Right cardiac atrium (tissue), 5 donors: Measurements from ENCODE around the gene TPH2. TPM values are rescaled to one million over a fixed set of nuclear protein-coding genes. Genes with fewer than 3 reads are reported as not detected.

Experiments used
- ATAC-seq, 2 donors: fragments of 200-7000 bp; cut with Tn5 transposase; one replicate each; pipeline versions ENCODE4 v1.8.0 to v1.9.1; 2020; ENCODE audit warnings: moderate library complexity in 2 of 2, mild to moderate bottlenecking in 1 of 2
- DNase-seq, 3 donors: peaks; one replicate each; pipeline ENCODE4 v3.0.0-alpha.2; 2020
- H3K27ac ChIP-seq: one replicate; pipeline ENCODE4 v1.5.1; 2013; ENCODE audit warnings: mild to moderate bottlenecking, low read length, control low read depth, moderate library complexity
- H3K27me3 ChIP-seq: one replicate; pipeline ENCODE4 v1.6.1; 2013; ENCODE audit not compliant: control insufficient read depth, insufficient read depth
- H3K4me1 ChIP-seq: one replicate; pipeline ENCODE4 v1.6.1; 2013; ENCODE audit warnings: low read length; ENCODE audit not compliant: control insufficient read depth, insufficient read depth
- H3K4me3 ChIP-seq: one replicate; pipeline ENCODE4 v1.5.1; 2013; ENCODE audit warnings: low read length, control low read depth
- H3K9me3 ChIP-seq: one replicate; pipeline ENCODE4 v1.6.1; 2013; ENCODE audit warnings: low read length; ENCODE audit not compliant: control insufficient read depth
- WGBS: extraction: QIAGEN DNeasy Blood & Tissue Kit; methylation state at CpG from one replicate; pipeline ENCODE4 v1.1.7; 2013; 5-methylcytosine and 5-hydroxymethylcytosine counted together
- intact Hi-C, 4 donors: fragments of 100-400 bp; cut with DNase I; formaldehyde crosslinking; loops; one replicate each; pipeline versions ENCODE4 v1.11.0 to v1.14.0; 2022 to 2023
- polyA plus RNA-seq: library from polyadenylated mRNA; stranded (reverse); fragments of 200-250 nt; gene quantifications from one replicate; pipeline ENCODE4 v1.2.3, GENCODE V29; 2013
- total RNA-seq, 4 donors: library from RNA; stranded (reverse); fragmentation: NEBNext Ultra II Directional; extraction: Animal tissue kit (Norgen Biotek cat#: 25700); gene quantifications; one replicate each; pipeline ENCODE4 v1.2.1, GENCODE V29; 2021
- donor health status: healthy with polysubstance abuse.
- donor health status: DM: no; HTN: yes; CAD: no.
- donor health status: DM: no; HTN: no; CAD: no.
- donor health status: DM: no; HTN: yes; CAD: no; lungs with severe emphysema.
- donor health status: DM: yes; HTN: yes; CAD: no.

The TPH2 gene
- total and polyA plus RNA-seq, 5 donors, result not detected

DNA sequence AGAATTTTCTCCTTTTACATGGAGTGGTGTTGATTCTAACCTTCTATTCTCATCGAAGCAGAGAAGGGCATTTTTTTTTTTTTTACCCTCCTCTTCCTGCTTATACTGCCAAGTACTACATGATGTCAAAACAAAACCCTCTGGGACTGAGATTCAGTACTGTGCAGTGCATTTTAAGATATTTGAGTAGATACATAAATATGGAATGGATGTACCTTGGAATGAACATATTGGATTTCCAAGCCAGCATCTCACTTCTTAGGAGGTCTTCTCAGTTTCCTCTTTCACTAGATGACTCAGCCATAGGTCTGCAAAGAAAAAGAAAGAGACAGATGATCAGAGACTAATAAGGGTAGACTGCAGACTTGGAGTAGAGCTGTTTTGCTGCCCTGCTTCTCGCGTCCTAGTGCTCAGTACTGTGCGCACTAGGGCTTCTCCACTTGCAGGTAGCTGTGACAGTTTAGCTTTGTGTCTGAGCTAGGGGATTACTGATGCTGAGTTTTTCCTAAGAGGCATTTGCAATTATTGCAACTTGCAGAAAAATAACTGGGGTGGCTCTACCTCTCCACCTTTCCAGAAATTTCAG is 20.4 kb downstream of the TPH2 start:
- ATAC-seq, result no peak
- 52% methylated on average over 4 of the region's 4 CpGs for WGBS
- H3K4me3 ChIP-seq, result no peak overlapping the region
- no peak overlapping the region for H3K27ac ChIP-seq
- intact Hi-C loops, result no loop called here
- no peaks in the 10 kb centered on the region for H3K9me3 ChIP-seq
- H3K4me1 ChIP-seq, result no peaks in the 10 kb centered on the region
- H3K27me3 ChIP-seq, result no peaks in the 10 kb centered on the region
- no peak for DNase-seq

DNA sequence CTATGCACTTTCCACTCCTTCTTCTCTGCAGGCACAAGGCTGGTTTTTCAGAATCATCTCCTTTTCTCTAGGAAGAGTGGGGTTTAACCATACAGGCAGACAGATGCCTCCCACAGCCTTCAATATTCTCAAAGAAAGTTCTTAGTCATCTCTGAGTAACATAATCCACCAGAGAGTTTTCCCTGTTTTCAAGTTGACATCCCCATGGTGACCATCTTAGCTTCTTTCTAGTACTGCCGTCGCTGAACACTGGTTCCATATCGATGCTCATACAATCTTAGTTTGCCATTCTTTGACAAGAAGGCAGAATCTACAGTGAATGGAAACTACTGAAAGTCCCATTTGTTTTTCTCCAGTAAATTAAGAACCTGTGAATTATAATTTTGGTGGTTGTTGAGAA is 28.6 kb downstream of the TPH2 start:
- no peaks in the 10 kb centered on the region for H3K9me3 ChIP-seq
- DNase-seq, result no peak
- intact Hi-C loops, result no loop called here
- no peak for ATAC-seq
- H3K4me3 ChIP-seq, result no peak overlapping the region
- no peaks in the 10 kb centered on the region for H3K4me1 ChIP-seq
- no peaks in the 10 kb centered on the region for H3K27me3 ChIP-seq
- H3K27ac ChIP-seq, result no peak overlapping the region
- WGBS, result 87% methylated on average over 3 of the region's 3 CpGs

GRCh38 chr12:71969330-71969729 is 30.7 kb downstream of the TPH2 start:
- H3K27me3 ChIP-seq, result no peaks in the 10 kb centered on the region
- ATAC-seq (no peak), DNase-seq (no peak)
- no peak overlapping the region for H3K27ac ChIP-seq
- intact Hi-C loops, result no loop called here
- 90% methylated on average over 1 of the region's 1 CpG for WGBS
- no peaks in the 10 kb centered on the region for H3K9me3 ChIP-seq
- H3K4me1 ChIP-seq, result no peaks in the 10 kb centered on the region
- no peak overlapping the region for H3K4me3 ChIP-seq

DNA sequence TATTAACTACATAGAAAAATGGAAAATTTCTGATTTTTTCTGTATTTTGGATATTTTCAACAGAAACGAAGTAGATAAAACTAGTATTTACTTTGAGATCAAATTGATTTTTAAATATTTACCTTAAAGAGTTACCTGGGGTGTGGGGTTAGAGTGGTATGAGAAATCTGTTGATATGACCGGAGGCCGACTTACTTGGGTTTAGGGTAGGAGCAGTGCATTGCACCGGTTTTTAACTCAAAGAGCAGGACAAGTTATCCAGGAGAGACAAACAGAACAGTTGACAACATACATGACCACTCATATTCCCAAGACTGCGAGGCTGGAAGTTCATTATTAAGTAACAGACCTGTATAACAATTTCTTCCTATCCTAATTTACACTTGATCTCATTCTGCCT is 31.4 kb downstream of the TPH2 start:
- WGBS, result 79% methylated on average over 5 of the region's 5 CpGs
- H3K27ac ChIP-seq, result no peak overlapping the region
- ATAC-seq, result no peak
- no peak overlapping the region for H3K4me3 ChIP-seq
- H3K9me3 ChIP-seq, result no peaks in the 10 kb centered on the region
- no peak for DNase-seq
- H3K4me1 ChIP-seq, result no peaks in the 10 kb centered on the region
- intact Hi-C loops, result no loop called here
- no peaks in the 10 kb centered on the region for H3K27me3 ChIP-seq

GRCh38 chr12:71972441-71973074 is 33.9 kb downstream of the TPH2 start:
- DNase-seq (no peak), ATAC-seq (no peak)
- Histone ChIP-seq H3K27me3 (no peaks in the 10 kb centered on the region), H3K27ac (no peak overlapping the region), H3K9me3 (no peaks in the 10 kb centered on the region), H3K4me3 (no peak overlapping the region), H3K4me1 (no peaks in the 10 kb centered on the region)
- 72% methylated on average over 4 of the region's 4 CpGs for WGBS
- intact Hi-C loops, result no loop called here

DNA sequence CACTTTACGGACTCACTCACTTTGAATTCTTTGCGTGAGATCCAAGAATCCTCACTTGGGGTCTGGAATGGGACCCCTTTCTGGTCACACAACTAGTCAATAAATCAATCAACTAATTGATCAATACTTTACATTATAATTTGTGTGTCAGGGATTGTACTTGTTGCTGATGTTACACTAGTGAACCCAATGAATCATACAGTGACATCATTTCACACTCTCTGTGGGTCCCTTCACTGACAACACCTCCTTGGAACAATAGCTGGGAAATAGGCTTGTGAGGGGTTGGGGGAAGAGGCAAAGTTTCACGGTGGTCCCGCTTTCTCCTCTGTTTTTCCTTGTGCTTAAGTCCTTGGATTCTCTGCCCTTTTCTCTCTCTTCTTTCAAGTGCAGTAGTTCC is 35.0 kb downstream of the TPH2 start:
- Histone ChIP-seq H3K4me1 (no peaks in the 10 kb centered on the region), H3K9me3 (no peaks in the 10 kb centered on the region), H3K4me3 (no peak overlapping the region), H3K27ac (no peak overlapping the region), H3K27me3 (no peaks in the 10 kb centered on the region)
- no peak for ATAC-seq
- WGBS, result 63% methylated on average over 4 of the region's 4 CpGs
- no peak for DNase-seq
- intact Hi-C loops, result no loop called here

DNA sequence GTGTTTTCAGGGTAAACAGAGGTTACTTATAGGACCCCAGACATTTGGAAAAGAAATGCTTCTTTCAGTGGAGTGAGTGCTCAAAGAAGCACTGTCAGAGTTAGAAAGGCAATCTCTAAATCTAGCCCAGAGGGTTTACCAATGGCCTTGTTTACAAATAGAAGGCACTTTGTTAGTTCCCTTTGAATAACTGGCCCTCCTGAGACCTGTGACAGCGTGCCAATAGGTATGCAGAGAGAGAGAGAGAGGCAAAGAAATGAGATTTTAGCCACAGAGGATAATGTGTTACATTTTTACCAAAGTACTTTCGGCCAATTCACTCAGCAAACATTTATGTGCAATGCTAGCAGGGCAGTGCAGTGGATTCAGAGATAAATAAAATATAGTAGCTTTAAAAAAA is 41.9 kb downstream of the TPH2 start:
- intact Hi-C loops, result no loop called here
- 58% methylated on average over 2 of the region's 2 CpGs for WGBS
- Histone ChIP-seq H3K9me3 (no peaks in the 10 kb centered on the region), H3K27ac (no peak overlapping the region), H3K4me3 (no peak overlapping the region), H3K27me3 (no peaks in the 10 kb centered on the region), H3K4me1 (no peaks in the 10 kb centered on the region)
- ATAC-seq (no peak), DNase-seq (no peak)

GRCh38 chr12:71981149-71981548 is 42.5 kb downstream of the TPH2 start:
- no peak for DNase-seq

GRCh38 chr12:71994715-71995114 is 56.1 kb downstream of the TPH2 start:
- no peaks in the 10 kb centered on the region for H3K27me3 ChIP-seq
- intact Hi-C loops, result no loop called here
- H3K9me3 ChIP-seq, result no peaks in the 10 kb centered on the region
- no peak overlapping the region for H3K4me3 ChIP-seq
- WGBS, result 53% methylated on average over 2 of the region's 2 CpGs
- no peak for ATAC-seq
- no peak overlapping the region for H3K27ac ChIP-seq
- no peaks in the 10 kb centered on the region for H3K4me1 ChIP-seq
- no peak for DNase-seq

More at GRCh38 chr12:71981149-71981548, 42.5 kb downstream of the TPH2 start:
- WGBS, result 100% methylated on average over 1 of the region's 1 CpG
- H3K9me3 ChIP-seq, result no peaks in the 10 kb centered on the region
- intact Hi-C loops, result no loop called here
- no peaks in the 10 kb centered on the region for H3K27me3 ChIP-seq
- no peak for ATAC-seq
- H3K4me3 ChIP-seq, result no peak overlapping the region
- H3K4me1 ChIP-seq, result no peaks in the 10 kb centered on the region
- no peak overlapping the region for H3K27ac ChIP-seq

- H3K27ac ChIP-seq, result no peak overlapping the region
- H3K4me3 ChIP-seq, result no peak overlapping the region
- H3K27me3 ChIP-seq, result no peaks in the 10 kb centered on the region
- 77% methylated on average over 1 of the region's 1 CpG for WGBS
- H3K9me3 ChIP-seq, result no peaks in the 10 kb centered on the region
- DNase-seq (no peak), ATAC-seq (no peak)
- intact Hi-C loops, result no loop called here
- H3K4me1 ChIP-seq, result no peaks in the 10 kb centered on the region
Measured at GRCh38 chr12:71999795-72000194, 61.1 kb downstream of the TPH2 start.

DNA sequence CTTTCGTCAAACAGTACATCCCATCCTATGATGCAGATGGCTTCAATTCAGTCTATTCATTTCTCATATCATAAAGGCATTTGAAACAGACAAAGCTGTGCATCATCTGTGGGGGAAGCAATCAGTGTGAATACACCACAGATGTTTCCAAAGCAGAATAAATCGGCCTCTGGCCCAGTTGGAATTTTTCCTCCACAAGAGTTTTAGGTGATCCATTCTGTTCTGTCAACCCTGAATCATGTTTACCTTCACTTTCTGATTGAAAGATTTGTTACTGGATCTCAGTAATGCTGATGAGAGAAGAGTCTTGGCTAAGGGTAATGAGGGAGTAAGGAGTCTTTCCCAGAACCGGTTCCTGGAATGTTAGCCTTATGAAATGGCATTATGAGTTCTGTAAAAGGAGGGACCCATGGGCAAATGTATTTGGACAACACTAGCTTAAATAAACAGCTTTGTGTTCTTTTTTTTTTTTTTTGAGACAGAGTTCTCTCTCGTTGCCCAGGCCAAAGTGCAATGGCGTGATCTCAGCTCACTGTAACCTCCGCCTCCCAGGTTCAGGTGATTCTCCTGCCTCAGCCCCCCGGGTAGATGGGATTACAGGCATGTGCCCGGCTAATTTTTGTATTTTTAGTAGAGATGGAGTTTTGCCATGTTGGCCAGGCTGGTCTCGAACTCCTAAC is 62.5 kb downstream of the TPH2 start:
- no peaks in the 10 kb centered on the region for H3K4me1 ChIP-seq
- no peak overlapping the region for H3K27ac ChIP-seq
- H3K27me3 ChIP-seq, result no peaks in the 10 kb centered on the region
- no peak overlapping the region for H3K4me3 ChIP-seq
- no peaks in the 10 kb centered on the region for H3K9me3 ChIP-seq
- WGBS, result 76% methylated on average over 9 of the region's 9 CpGs
- intact Hi-C loops, result no loop called here
- DNase-seq (no peak), ATAC-seq (no peak)
